SK-N-SH (cell line): ENCODE data around the gene IGFL1. TPM values are rescaled to one million over a fixed set of nuclear protein-coding genes. Genes with fewer than 3 reads are reported as not detected.
A peak's percentile ranks its signal among the peaks of the same experiment; 100 is the strongest.

Source experiments
- CTCF ChIA-PET: fragments of 300-600, 350-600 bp; formaldehyde crosslinking; extraction: SDS; loops from one replicate; lab custom pipeline; 2021; lab: Yijun Ruan, JAX
- POLR2A ChIA-PET: fragments of 350-600 bp; sonication (Branson Sonifier 250); formaldehyde crosslinking; extraction: SDS; loops from one replicate; lab custom pipeline; 2020; ENCODE audit warnings: antibody characterized with exemption, inconsistent platforms; lab: Yijun Ruan, JAX
- DNase-seq: peaks from one replicate; pipeline ENCODE4 v3.0.0; 2012
- H2AFZ ChIP-seq: fragments of 200-600 bp; sonication (generic); 2 replicates; pipeline ENCODE4 v1.8.1; 2016; ENCODE audit warnings: antibody characterized with exemption, mild to moderate bottlenecking, low read depth
- H3F3A ChIP-seq: fragments of 200-600 bp; sonication (generic); replicated peaks from 2 replicates; pipeline ENCODE3; 2016; ENCODE audit warnings: antibody characterized with exemption, mild to moderate bottlenecking; ENCODE audit not compliant: insufficient read depth
- H3K27ac ChIP-seq, 2 experiments: fragments of 200-500 bp in 1 of 2; fragments of 200-600 bp in 1 of 2; sonication (Bioruptor generic) in 1 of 2; sonication (generic), shearing (Covaris generic) in 1 of 2; 2 replicates each; pipeline versions ENCODE4 v1.5.1 to v1.6.1; 2014 to 2016; ENCODE audit warnings: low read depth in 2 of 2, inconsistent platforms in 1 of 2, low read length in 1 of 2, mild to moderate bottlenecking in 1 of 2, mixed read lengths in 1 of 2
- H3K27me3 ChIP-seq: fragments of 200-600 bp; sonication (generic), shearing (Covaris generic); 2 replicates; pipeline ENCODE4 v1.6.1; 2016; ENCODE audit warnings: mixed run types; ENCODE audit not compliant: insufficient read depth
- H3K36me3 ChIP-seq, 2 experiments: fragments of 200-500 bp in 1 of 2; fragments of 200-600 bp in 1 of 2; sonication (Bioruptor generic) in 1 of 2; sonication (generic) in 1 of 2; replicated peaks in 1 of 2; 2 replicates each; pipeline versions ENCODE3 to v1.5.1; 2014 to 2016; ENCODE audit warnings: low read length in 1 of 2, mild to moderate bottlenecking in 1 of 2; ENCODE audit not compliant: insufficient read depth in 2 of 2, control insufficient read depth in 1 of 2
- H3K4me1 ChIP-seq, 2 experiments: fragments of 200-500 bp in 1 of 2; fragments of 200-600 bp in 1 of 2; sonication (Bioruptor generic) in 1 of 2; sonication (generic), shearing (Covaris generic) in 1 of 2; 2 replicates each; pipeline versions ENCODE4 v1.5.1 to v1.6.1; 2014 to 2016; ENCODE audit warnings: low read depth in 1 of 2, low read length in 1 of 2, mixed run types in 1 of 2; ENCODE audit not compliant: insufficient read depth in 2 of 2, control insufficient read depth in 1 of 2
- H3K4me2 ChIP-seq: fragments of 200-600 bp; sonication (generic), shearing (Covaris generic); 2 replicates; pipeline ENCODE4 v1.6.1; 2017; ENCODE audit warnings: mixed run types
- H3K4me3 ChIP-seq, 2 experiments: fragments of 200-500 bp in 1 of 2; fragments of 200-600 bp in 1 of 2; sonication (Bioruptor generic) in 1 of 2; sonication (generic), shearing (Covaris generic) in 1 of 2; 2 replicates each; pipeline versions ENCODE4 v1.5.1 to v1.8.1; 2014 to 2016; ENCODE audit warnings: low read depth in 2 of 2, inconsistent platforms in 1 of 2, low read length in 1 of 2, mild to moderate bottlenecking in 1 of 2, mixed read lengths in 1 of 2, moderate library complexity in 1 of 2
- H3K79me2 ChIP-seq: fragments of 200-600 bp; sonication (generic); 2 replicates; pipeline ENCODE4 v1.8.1; 2017; ENCODE audit warnings: mild to moderate bottlenecking; ENCODE audit not compliant: insufficient read depth
- H3K9ac ChIP-seq: fragments of 200-600 bp; sonication (generic); 2 replicates; pipeline ENCODE4 v1.6.1; 2017; ENCODE audit warnings: mixed run types
- H3K9me2 ChIP-seq: fragments of 200-600 bp; sonication (generic); 2 replicates; pipeline ENCODE4 v1.6.1; 2017; ENCODE audit warnings: mixed run types
- H3K9me3 ChIP-seq: fragments of 200-600 bp; sonication (generic); 2 replicates; pipeline ENCODE4 v1.6.1; 2017; ENCODE audit warnings: mixed run types, mild to moderate bottlenecking, moderate library complexity
- H4K20me1 ChIP-seq: fragments of 200-600 bp; sonication (generic); 2 replicates; pipeline ENCODE4 v1.6.1; 2017; ENCODE audit warnings: mild to moderate bottlenecking, mixed run types; ENCODE audit not compliant: insufficient read depth
- RAD21 ChIP-seq: IDR thresholded peaks from 2 replicates; pipeline ENCODE4 v1.6.1; 2012; ENCODE audit warnings: mild to moderate bottlenecking, low read length
- SMC3 ChIP-seq: IDR thresholded peaks from 2 replicates; pipeline ENCODE4 v1.6.1; 2012; ENCODE audit warnings: low read depth, low read length, improper control_type of control experiment
- WGBS: methylation state at CpG from one replicate; pipeline ENCODE4 v1.1.6; 2017; ENCODE audit warnings: low lambda C conversion rate; 5-methylcytosine and 5-hydroxymethylcytosine counted together
- polyA plus RNA-seq, 3 experiments: library from polyadenylated mRNA; depleted of rRNA; stranded (reverse); fragments of >200 nt; gene quantifications; 2 replicates each; pipeline ENCODE4 v1.2.3, GENCODE V29; 2012
- TF ChIP-seq, protein P1 (sequence below): fragments of 200-600 bp; sonication (generic); IDR thresholded peaks from 2 replicates; pipeline ENCODE4 v1.6.1; 2017; ENCODE audit warnings: antibody characterized with exemption, mild to moderate bottlenecking, moderate library complexity
- TF ChIP-seq, protein P2 (sequence below): IDR thresholded peaks from 2 replicates; pipeline ENCODE4 v1.6.1; 2012; ENCODE audit warnings: mild to moderate bottlenecking, low read depth, low read length, moderate library complexity
- TF ChIP-seq, protein P3 (sequence below): IDR thresholded peaks from 2 replicates; pipeline ENCODE4 v1.4.0; 2012; ENCODE audit warnings: low read depth, borderline replicate concordance

The IGFL1 gene
- polyA plus RNA-seq, 1 of the 3 experiments (the other 2 are of a cell fraction) = not detected

DNA sequence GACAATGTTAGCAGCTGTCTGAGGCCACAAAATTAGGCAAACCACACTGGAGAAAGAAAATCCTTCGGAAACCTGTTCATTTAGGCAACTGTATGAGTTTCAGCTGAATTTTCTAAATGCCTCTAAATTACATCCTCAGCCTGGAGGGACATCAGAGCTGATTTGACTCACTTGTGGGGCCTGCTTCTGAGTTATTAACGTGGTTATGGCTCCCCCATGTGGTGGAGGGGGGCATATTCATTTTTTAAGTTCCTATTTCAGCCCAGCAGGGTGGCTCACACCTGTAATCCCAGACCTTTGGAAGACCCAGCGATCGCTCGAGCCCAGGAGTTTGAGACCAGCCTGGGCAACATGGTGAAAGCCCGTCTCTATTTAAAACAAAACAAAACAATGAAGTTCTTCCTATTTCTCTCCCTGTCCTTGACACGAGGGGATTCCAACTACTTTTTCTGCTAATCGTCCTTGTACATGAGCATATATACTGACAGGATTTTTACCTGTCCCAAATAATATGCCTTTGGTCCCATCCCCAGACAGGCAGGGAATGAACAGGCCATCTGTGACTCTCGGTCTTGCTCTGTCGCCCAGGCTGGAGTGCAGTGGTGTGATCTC lies 35.8 kb downstream of the IGFL1 start:
- peaks cover 30% of the 10 kb centered on the region for H3K27me3 ChIP-seq
- POLR2A ChIA-PET = no interaction called here
- H3K27ac ChIP-seq = no peak overlapping the region

More for the DNA sequence above, 35.8 kb downstream of the IGFL1 start:
- Histone ChIP-seq H3K4me3 (peak overlapping the region in 1 of 2 experiments; percentile 7; a peak in 1 of 4 replicates), H3K9me3 (no peaks in the 10 kb centered on the region), H3K79me2 (no peaks in the 10 kb centered on the region), H3K9ac (no peak overlapping the region), H3F3A (peaks cover 5% of the 10 kb centered on the region), H2AFZ (no peak overlapping the region), H3K4me1 (no peaks in the 10 kb centered on the region), H3K9me2 (no peaks in the 10 kb centered on the region), H3K36me3 (no peaks in the 10 kb centered on the region), H3K4me2 (no peak overlapping the region), H4K20me1 (no peaks in the 10 kb centered on the region)
- 3% methylated on average over 10 of the region's 10 CpGs for WGBS
- TF ChIP-seq SMC3 = peak; percentile 83
- TF ChIP-seq, protein P1, sequence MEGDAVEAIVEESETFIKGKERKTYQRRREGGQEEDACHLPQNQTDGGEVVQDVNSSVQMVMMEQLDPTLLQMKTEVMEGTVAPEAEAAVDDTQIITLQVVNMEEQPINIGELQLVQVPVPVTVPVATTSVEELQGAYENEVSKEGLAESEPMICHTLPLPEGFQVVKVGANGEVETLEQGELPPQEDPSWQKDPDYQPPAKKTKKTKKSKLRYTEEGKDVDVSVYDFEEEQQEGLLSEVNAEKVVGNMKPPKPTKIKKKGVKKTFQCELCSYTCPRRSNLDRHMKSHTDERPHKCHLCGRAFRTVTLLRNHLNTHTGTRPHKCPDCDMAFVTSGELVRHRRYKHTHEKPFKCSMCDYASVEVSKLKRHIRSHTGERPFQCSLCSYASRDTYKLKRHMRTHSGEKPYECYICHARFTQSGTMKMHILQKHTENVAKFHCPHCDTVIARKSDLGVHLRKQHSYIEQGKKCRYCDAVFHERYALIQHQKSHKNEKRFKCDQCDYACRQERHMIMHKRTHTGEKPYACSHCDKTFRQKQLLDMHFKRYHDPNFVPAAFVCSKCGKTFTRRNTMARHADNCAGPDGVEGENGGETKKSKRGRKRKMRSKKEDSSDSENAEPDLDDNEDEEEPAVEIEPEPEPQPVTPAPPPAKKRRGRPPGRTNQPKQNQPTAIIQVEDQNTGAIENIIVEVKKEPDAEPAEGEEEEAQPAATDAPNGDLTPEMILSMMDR = peak; percentile 87
- TF ChIP-seq, protein P2, sequence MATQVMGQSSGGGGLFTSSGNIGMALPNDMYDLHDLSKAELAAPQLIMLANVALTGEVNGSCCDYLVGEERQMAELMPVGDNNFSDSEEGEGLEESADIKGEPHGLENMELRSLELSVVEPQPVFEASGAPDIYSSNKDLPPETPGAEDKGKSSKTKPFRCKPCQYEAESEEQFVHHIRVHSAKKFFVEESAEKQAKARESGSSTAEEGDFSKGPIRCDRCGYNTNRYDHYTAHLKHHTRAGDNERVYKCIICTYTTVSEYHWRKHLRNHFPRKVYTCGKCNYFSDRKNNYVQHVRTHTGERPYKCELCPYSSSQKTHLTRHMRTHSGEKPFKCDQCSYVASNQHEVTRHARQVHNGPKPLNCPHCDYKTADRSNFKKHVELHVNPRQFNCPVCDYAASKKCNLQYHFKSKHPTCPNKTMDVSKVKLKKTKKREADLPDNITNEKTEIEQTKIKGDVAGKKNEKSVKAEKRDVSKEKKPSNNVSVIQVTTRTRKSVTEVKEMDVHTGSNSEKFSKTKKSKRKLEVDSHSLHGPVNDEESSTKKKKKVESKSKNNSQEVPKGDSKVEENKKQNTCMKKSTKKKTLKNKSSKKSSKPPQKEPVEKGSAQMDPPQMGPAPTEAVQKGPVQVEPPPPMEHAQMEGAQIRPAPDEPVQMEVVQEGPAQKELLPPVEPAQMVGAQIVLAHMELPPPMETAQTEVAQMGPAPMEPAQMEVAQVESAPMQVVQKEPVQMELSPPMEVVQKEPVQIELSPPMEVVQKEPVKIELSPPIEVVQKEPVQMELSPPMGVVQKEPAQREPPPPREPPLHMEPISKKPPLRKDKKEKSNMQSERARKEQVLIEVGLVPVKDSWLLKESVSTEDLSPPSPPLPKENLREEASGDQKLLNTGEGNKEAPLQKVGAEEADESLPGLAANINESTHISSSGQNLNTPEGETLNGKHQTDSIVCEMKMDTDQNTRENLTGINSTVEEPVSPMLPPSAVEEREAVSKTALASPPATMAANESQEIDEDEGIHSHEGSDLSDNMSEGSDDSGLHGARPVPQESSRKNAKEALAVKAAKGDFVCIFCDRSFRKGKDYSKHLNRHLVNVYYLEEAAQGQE = 0 out of 2 replicates have a peak, but pooled peaks have one; percentile 21
- TF ChIP-seq, protein P3, sequence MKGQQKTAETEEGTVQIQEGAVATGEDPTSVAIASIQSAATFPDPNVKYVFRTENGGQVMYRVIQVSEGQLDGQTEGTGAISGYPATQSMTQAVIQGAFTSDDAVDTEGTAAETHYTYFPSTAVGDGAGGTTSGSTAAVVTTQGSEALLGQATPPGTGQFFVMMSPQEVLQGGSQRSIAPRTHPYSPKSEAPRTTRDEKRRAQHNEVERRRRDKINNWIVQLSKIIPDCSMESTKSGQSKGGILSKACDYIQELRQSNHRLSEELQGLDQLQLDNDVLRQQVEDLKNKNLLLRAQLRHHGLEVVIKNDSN = no peak
- TF ChIP-seq RAD21 = peak; percentile 90
- peak; percentile 78 for DNase-seq
- CTCF ChIA-PET = interaction anchor here (0.6 to 9.4 kb wide), 47 partner anchors 8 to 256 kb away, joined by 3 to 132 read pairs (median 5); partner anchors contain the start of genes IGFL4, PGLYRP1 and PPP5C
